ENCODE results near the gene ZNF280B. TPM values are rescaled to one million over a fixed set of nuclear protein-coding genes. Genes with fewer than 3 reads are reported as not detected.

Gene ZNF280B
- total RNA-seq, 1 experiment from 2014 or later = 8.2 TPM

- peaks cover 89% of the 10 kb centered on the region for H3K27me3 Mint-ChIP-seq (ENCODE audit: low read depth)
Observed at GRCh38 chr22:22523494-22523893, 15.0 kb upstream of the ZNF280B start.

More at GRCh38 chr22:22523494-22523893, 15.0 kb upstream of the ZNF280B start:
- H2AK5ac ChIP-seq (ENCODE audit: insufficient read length, low read length) = no peak overlapping the region
- TF ChIP-seq CTCF (conservative IDR thresholded peaks at IDR 0.05) = no peak
- no peak overlapping the region for H3K4me2 ChIP-seq (ENCODE audit: insufficient read depth, insufficient read length, low read length)
- no peak overlapping the region for H3K18ac ChIP-seq (ENCODE audit: insufficient read length, low read depth, low read length)
- H3K4me3 Mint-ChIP-seq = no peak overlapping the region
- H3K9me3 Mint-ChIP-seq = peaks cover 0 to 4% of the 10 kb centered on the region in 2 experiments; a peak in 1 of 5 replicates
- no peaks in the 10 kb centered on the region for H4K20me1 ChIP-seq (ENCODE audit: control insufficient read depth, insufficient read depth, insufficient read length)
- no peak overlapping the region for H3K9ac ChIP-seq (ENCODE audit: extremely low read depth, insufficient read length, low read length)
- H2AFZ ChIP-seq (ENCODE audit: low read length) = no peak overlapping the region
- no peak overlapping the region for H4K8ac ChIP-seq (replicated peaks; ENCODE audit: insufficient read length, low read depth, low read length)
- no peak overlapping the region for H3T11ph ChIP-seq (ENCODE audit: low read length)
- no peak overlapping the region for H4K91ac ChIP-seq (ENCODE audit: insufficient read length, low read depth, low read length)
- H3K14ac ChIP-seq (ENCODE audit: insufficient read depth, low read length) = no peak overlapping the region
- H3K27me3 ChIP-seq (ENCODE audit: insufficient read depth, low read length) = peaks cover 9% of the 10 kb centered on the region; the same call in 1 of the 2 replicates
- peaks cover 12 to 16% of the 10 kb centered on the region in 2 experiments for H3K4me1 Mint-ChIP-seq
- no peak overlapping the region for H3K23ac ChIP-seq (ENCODE audit: insufficient read length, low read depth, low read length)
- H2BK12ac ChIP-seq (ENCODE audit: insufficient read length, low read depth, low read length) = no peak overlapping the region
- H3K4me1 ChIP-seq (ENCODE audit: insufficient read depth, low read length) = no peaks in the 10 kb centered on the region
- H3K27ac ChIP-seq (ENCODE audit: insufficient read length, low read depth, low read length) = no peak overlapping the region
- H2BK15ac ChIP-seq (ENCODE audit: low read depth, low read length) = no peak overlapping the region
- no peak overlapping the region for H3K4ac ChIP-seq (ENCODE audit: low read depth, low read length)
- no peak overlapping the region for H2BK120ac ChIP-seq (ENCODE audit: low read depth, low read length, poor library complexity, severe bottlenecking)
- no CpG with 5 or more reads among the region's 6 CpGs for WGBS (ENCODE audit: extremely low coverage, insufficient read length, low lambda C conversion rate)
- no peaks in the 10 kb centered on the region for H3K79me1 ChIP-seq (ENCODE audit: insufficient read depth, low read depth, low read length, poor library complexity, severe bottlenecking)
- no peak overlapping the region for H4K5ac ChIP-seq (ENCODE audit: insufficient read length, low read depth, low read length)
- no peak overlapping the region for H2BK5ac ChIP-seq (ENCODE audit: insufficient read length, low read length)
- H3K27ac Mint-ChIP-seq = no peak overlapping the region
- H3K79me2 ChIP-seq (ENCODE audit: insufficient read depth, low read length) = no peaks in the 10 kb centered on the region
- no peaks in the 10 kb centered on the region for H3K9me3 ChIP-seq (ENCODE audit: control insufficient read depth, low read depth, low read length)
- no peaks in the 10 kb centered on the region for H3K36me3 Mint-ChIP-seq (ENCODE audit: insufficient read depth in 1 of 3, low read depth in 3 of 3)
- no peak for DNase-seq
- no peaks in the 10 kb centered on the region for H3K23me2 ChIP-seq (ENCODE audit: insufficient read length, low read depth, low read length, poor library complexity, severe bottlenecking)
- no peak overlapping the region for H2BK20ac ChIP-seq (ENCODE audit: low read depth, low read length, poor library complexity, severe bottlenecking)
- no peak overlapping the region for H3K56ac ChIP-seq (ENCODE audit: insufficient read length, low read depth, low read length)
